ENCODE measurements around the gene UTP18.

DNA sequence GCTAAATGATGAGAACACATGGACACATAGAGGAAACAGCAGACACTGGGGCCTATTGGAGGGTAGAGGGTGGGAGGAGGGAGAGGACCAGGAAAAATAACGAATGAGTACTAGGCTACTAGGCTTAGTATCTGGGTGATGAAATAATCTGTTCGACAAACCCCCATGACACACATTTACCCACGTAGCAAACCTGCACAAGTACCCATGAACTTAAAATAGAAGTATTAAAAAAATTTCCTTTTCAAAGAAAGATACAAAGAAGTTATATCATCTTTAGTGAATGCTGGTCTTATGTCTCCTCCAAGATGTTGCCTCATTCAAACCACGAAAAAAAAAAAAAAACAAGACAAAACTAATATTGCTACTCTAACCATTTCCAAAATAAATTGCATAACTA lies 32.2 kb upstream of the UTP18 start:
- TF ChIP-seq, protein P1, sequence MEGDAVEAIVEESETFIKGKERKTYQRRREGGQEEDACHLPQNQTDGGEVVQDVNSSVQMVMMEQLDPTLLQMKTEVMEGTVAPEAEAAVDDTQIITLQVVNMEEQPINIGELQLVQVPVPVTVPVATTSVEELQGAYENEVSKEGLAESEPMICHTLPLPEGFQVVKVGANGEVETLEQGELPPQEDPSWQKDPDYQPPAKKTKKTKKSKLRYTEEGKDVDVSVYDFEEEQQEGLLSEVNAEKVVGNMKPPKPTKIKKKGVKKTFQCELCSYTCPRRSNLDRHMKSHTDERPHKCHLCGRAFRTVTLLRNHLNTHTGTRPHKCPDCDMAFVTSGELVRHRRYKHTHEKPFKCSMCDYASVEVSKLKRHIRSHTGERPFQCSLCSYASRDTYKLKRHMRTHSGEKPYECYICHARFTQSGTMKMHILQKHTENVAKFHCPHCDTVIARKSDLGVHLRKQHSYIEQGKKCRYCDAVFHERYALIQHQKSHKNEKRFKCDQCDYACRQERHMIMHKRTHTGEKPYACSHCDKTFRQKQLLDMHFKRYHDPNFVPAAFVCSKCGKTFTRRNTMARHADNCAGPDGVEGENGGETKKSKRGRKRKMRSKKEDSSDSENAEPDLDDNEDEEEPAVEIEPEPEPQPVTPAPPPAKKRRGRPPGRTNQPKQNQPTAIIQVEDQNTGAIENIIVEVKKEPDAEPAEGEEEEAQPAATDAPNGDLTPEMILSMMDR (IDR thresholded peaks at IDR 0.05): no peak
- TF ChIP-seq EP300 (IDR thresholded peaks at IDR 0.05) (no peak), POLR2A (IDR thresholded peaks at IDR 0.05) (no peak)

Data from sigmoid colon (tissue), 4 donors.